Measurements from ENCODE around the gene TMEM72.

The TMEM72 gene

GRCh38 chr10:44911081-44911540, at the start of gene TMEM72:
Gene TMEM72, plus strand, starts transcription at chr10:44911337. Its CDS starts 176 bp downstream, at chr10:44911513.
- TF ChIP-seq, protein P1, sequence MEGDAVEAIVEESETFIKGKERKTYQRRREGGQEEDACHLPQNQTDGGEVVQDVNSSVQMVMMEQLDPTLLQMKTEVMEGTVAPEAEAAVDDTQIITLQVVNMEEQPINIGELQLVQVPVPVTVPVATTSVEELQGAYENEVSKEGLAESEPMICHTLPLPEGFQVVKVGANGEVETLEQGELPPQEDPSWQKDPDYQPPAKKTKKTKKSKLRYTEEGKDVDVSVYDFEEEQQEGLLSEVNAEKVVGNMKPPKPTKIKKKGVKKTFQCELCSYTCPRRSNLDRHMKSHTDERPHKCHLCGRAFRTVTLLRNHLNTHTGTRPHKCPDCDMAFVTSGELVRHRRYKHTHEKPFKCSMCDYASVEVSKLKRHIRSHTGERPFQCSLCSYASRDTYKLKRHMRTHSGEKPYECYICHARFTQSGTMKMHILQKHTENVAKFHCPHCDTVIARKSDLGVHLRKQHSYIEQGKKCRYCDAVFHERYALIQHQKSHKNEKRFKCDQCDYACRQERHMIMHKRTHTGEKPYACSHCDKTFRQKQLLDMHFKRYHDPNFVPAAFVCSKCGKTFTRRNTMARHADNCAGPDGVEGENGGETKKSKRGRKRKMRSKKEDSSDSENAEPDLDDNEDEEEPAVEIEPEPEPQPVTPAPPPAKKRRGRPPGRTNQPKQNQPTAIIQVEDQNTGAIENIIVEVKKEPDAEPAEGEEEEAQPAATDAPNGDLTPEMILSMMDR (IDR thresholded peaks at IDR 0.05; ENCODE audit: insufficient read depth, low read depth, low read length, missing control alignments): no peak
- H3K4me3 ChIP-seq (ENCODE audit: low read depth, low read length): no peak within 1 kb of the TSS
- no peak for DNase-seq (ENCODE audit: low read depth)

- peak; percentile 10 for DNase-seq (ENCODE audit: low read depth)
These were observed 49.0 kb upstream of the TMEM72 start for GRCh38 chr10:44862006-44862751.

DNA sequence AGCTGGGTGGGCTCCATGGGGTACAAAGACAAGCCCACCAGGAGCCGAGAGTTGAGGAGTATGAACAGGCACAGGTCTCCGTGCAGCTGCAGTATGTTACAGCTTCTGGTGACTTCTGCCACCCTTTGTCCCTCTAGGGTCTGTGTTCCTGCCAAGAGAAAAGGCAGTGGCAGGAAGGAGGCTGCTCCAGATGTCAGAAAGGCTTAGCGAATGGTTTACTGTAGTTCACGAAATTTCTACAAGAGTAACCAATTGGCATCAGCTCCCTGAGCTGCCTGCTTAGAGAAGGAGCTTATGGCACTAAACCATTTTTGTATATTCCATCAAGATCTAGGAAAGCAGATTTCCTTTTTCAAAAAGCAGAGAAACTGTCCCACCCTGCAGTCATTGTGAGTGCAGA, 48.2 kb upstream of the TMEM72 start:
- no peak overlapping the region for H3K4me3 ChIP-seq (ENCODE audit: low read depth, low read length)
- TF ChIP-seq, protein P1 (IDR thresholded peaks at IDR 0.05; ENCODE audit: insufficient read depth, low read depth, low read length, missing control alignments): no peak
- no peak for DNase-seq (ENCODE audit: low read depth)

More at GRCh38 chr10:44862006-44862751, 49.0 kb upstream of the TMEM72 start:
- TF ChIP-seq, protein P1 (IDR thresholded peaks at IDR 0.05; ENCODE audit: insufficient read depth, low read depth, low read length, missing control alignments): no peak
- no peak overlapping the region for H3K4me3 ChIP-seq (ENCODE audit: low read depth, low read length)

DNA sequence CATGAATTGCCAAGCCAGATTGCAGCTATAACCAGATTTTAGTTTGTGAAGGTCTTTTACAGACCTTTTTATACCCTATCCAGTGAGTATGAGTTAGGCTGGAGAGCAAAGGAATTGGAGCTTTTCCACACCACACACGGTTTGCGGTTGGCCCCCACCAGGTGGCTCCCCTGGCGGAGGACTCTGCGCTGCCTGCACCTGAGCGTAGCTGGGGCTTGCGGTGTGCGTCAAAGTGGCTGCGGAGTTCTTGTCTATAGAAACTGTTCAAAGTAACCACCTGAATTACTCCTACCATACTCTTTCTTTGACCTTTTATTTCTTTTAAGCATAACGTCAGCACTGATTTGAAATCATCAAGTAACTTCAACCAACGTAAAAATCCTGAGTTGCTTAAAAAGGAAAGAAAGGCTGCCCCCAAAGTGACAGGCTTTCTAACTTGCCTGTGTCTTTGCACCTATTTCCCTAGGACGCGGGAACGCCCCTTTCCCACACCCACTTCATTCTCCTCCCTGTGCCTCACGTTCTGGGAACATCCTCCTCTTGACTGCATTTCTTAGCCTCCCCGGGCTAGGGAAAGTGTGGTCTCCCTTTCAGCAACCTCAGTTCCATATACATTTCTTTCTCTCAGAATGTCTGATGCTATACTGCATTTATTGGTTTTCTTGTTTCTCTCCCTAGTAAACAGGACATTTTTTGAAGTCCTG, 47.6 kb upstream of the TMEM72 start:
- DNase-seq (ENCODE audit: low read depth): no peak

GRCh38 chr10:44864051-44864450, 47.1 kb upstream of the TMEM72 start:
- no peak for DNase-seq (ENCODE audit: low read depth)
- H3K4me3 ChIP-seq (ENCODE audit: low read depth, low read length): no peak overlapping the region
- TF ChIP-seq, protein P1 (IDR thresholded peaks at IDR 0.05; ENCODE audit: insufficient read depth, low read depth, low read length, missing control alignments): no peak

More for the DNA sequence above, 47.6 kb upstream of the TMEM72 start:
- H3K4me3 ChIP-seq (ENCODE audit: low read depth, low read length): no peak overlapping the region
- TF ChIP-seq, protein P1 (IDR thresholded peaks at IDR 0.05; ENCODE audit: insufficient read depth, low read depth, low read length, missing control alignments): no peak

GRCh38 chr10:44864637-44865288, 46.4 kb upstream of the TMEM72 start:
- DNase-seq (ENCODE audit: low read depth): peak; percentile 68
- TF ChIP-seq, protein P1 (IDR thresholded peaks at IDR 0.05; ENCODE audit: insufficient read depth, low read depth, low read length, missing control alignments): peak; percentile 96
- H3K4me3 ChIP-seq (ENCODE audit: low read depth, low read length): peak overlapping the region; percentile 43

Measured in GM12865 (cell line).